Measurements from ENCODE around the gene GIN1. TPM values are rescaled to one million over a fixed set of nuclear protein-coding genes. Genes with fewer than 3 reads are reported as not detected.

The GIN1 gene
- total and polyA plus RNA-seq, 2 of the 4 experiments (the other 2 are of a cell fraction), result 2.9 to 3.1 TPM

DNA sequence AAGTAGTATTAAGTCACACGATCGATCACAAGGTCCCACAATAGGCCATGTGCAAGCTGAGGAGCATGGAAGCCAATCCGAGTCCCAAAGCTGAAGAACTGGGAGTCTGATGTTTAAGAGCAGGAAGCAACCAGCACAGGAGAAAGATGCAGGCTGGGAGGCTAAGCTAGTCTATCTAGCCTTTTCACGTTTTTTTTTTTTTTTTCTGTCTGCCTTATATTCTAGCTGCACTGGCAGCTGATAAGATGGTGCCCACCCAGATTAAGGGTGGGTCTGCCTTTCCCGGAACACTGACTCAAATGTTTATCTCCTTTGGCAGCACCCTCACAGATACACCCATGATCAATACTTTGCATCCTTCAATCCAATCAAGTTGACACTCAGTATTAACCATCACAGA is 6.6 kb upstream of the GIN1 start:
- Histone ChIP-seq H2BK5ac (ENCODE audit: low read depth, low read length, poor library complexity, severe bottlenecking) (no peak overlapping the region), H2AK5ac (ENCODE audit: low read depth, low read length) (no peak overlapping the region), H3K9ac (ENCODE audit: low read depth, low read length) (no peak overlapping the region), H3K9me3 (ENCODE audit: control insufficient read depth, insufficient read depth, low read length) (no peaks in the 10 kb centered on the region), H3K23ac (ENCODE audit: low read depth, low read length) (no peak overlapping the region), H2AK9ac (replicated peaks; ENCODE audit: low read depth, low read length, poor library complexity) (no peak overlapping the region), H3K36me3 (ENCODE audit: control insufficient read depth, insufficient read depth, low read length) (no peaks in the 10 kb centered on the region), H3K56ac (ENCODE audit: extremely low read depth, insufficient read depth, low read length) (no peak overlapping the region), H3K4me1 (ENCODE audit: control insufficient read depth, insufficient read depth, low read length) (no peaks in the 10 kb centered on the region; the same call in 1 of the 2 replicates), H3K27ac (ENCODE audit: insufficient read depth, low read length) (no peak overlapping the region), H4K20me1 (ENCODE audit: insufficient read depth, low read length) (no peaks in the 10 kb centered on the region; the same call in 1 of the 2 replicates), H2BK15ac (ENCODE audit: low read depth, low read length) (no peak overlapping the region), H2BK120ac (ENCODE audit: low read depth, low read length) (no peak overlapping the region), H4K5ac (ENCODE audit: low read depth, low read length) (no peak overlapping the region), H3K18ac (ENCODE audit: low read depth, low read length) (no peak overlapping the region), H4K8ac (ENCODE audit: low read depth in 2 of 2, low read length in 2 of 2) (no peak overlapping the region), H2AFZ (replicated peaks; ENCODE audit: low read length, poor library complexity) (no peak overlapping the region), H4K91ac (ENCODE audit: insufficient read depth, low read depth, low read length) (no peak overlapping the region), H3K14ac (replicated peaks; ENCODE audit: low read depth, low read length) (no peak overlapping the region), H3K4ac (ENCODE audit: low read depth, low read length) (no peak overlapping the region), H3K4me3 (ENCODE audit: insufficient read depth, low read depth, low read length) (no peak overlapping the region), H3K27me3 (ENCODE audit: control insufficient read depth, insufficient read depth, low read length) (no peaks in the 10 kb centered on the region), H3K79me1 (ENCODE audit: low read depth in 1 of 2, low read length in 2 of 2) (peaks cover 5 to 29% of the 10 kb centered on the region in 2 experiments; a peak in 3 of 4 replicates), H3K9me1 (ENCODE audit: insufficient read depth, low read length) (0 out of 2 replicates have a peak, but pooled peaks cover 8% of the 10 kb centered on the region), H3K4me2 (ENCODE audit: low read depth, low read length) (no peak overlapping the region), H2BK20ac (ENCODE audit: low read depth, low read length) (no peak overlapping the region)
- WGBS, 2 experiments (ENCODE audit: extremely low coverage in 2 of 2, insufficient read length in 1 of 2), result 100% methylated on average over 3 of the region's 5 CpGs; no CpG with 5 or more reads in 1 of the 2 experiments
- in situ Hi-C loops (cut with MboI; ENCODE audit: low sequenced_read_pairs) (loop anchor here (10.0 kb wide), 1 partner anchor 372 kb away; the partner anchor contains the start of gene PAM), intact Hi-C loops (cut with micrococcal nuclease) (loop anchor here (10.0 kb wide), 1 partner anchor 372 kb away; the partner anchor contains the start of gene PAM), dilution Hi-C loops (cut with HindIII; ENCODE audit: low sequenced_read_pairs, unreplicated experiment) (no loop called here)
- CTCF ChIA-PET, result interaction anchor here (0.6 kb wide), 2 partner anchors 32 to 39 kb away, joined by 3 read pairs; no protein-coding TSS in a partner anchor
- DNase-seq (no peak), ATAC-seq (ENCODE audit: low read depth) (no peak)
- POLR2A ChIA-PET (ENCODE audit: unreplicated experiment), result interaction anchor here (0.7 kb wide), 1 partner anchor 83 kb away, joined by 13 read pairs; no protein-coding TSS in a partner anchor
- no TSS peak for BruUV-seq (replicated peaks)
- no peak for TF ChIP-seq BHLHE40 (IDR thresholded peaks at IDR 0.05; ENCODE audit: low read depth, low read length)
- no peak for TF ChIP-seq FOS (IDR thresholded peaks at IDR 0.05; ENCODE audit: low read depth, low read length)
- TF ChIP-seq MAZ (IDR thresholded peaks at IDR 0.05; ENCODE audit: borderline replicate concordance, low read depth, low read length), result no peak
- TF ChIP-seq, protein P1, sequence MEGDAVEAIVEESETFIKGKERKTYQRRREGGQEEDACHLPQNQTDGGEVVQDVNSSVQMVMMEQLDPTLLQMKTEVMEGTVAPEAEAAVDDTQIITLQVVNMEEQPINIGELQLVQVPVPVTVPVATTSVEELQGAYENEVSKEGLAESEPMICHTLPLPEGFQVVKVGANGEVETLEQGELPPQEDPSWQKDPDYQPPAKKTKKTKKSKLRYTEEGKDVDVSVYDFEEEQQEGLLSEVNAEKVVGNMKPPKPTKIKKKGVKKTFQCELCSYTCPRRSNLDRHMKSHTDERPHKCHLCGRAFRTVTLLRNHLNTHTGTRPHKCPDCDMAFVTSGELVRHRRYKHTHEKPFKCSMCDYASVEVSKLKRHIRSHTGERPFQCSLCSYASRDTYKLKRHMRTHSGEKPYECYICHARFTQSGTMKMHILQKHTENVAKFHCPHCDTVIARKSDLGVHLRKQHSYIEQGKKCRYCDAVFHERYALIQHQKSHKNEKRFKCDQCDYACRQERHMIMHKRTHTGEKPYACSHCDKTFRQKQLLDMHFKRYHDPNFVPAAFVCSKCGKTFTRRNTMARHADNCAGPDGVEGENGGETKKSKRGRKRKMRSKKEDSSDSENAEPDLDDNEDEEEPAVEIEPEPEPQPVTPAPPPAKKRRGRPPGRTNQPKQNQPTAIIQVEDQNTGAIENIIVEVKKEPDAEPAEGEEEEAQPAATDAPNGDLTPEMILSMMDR (conservative IDR thresholded peaks at IDR 0.05; ENCODE audit: low read depth, low read length), result no peak

All from IMR-90 (cell line).